Peyer's patch (tissue), 4 donors: ENCODE measurements around the gene RFNG.

Experiments
- CTCF ChIP-seq, 6 experiments: fragments of 450-650 bp in 4 of 6; fragments of 200-600 bp in 2 of 6; sonication (generic) in 1 of 6; IDR thresholded peaks; one replicate each; pipeline ENCODE4 v1.5.1; 2017 to 2019; ENCODE audit warnings: antibody characterized with exemption in 6 of 6, mild to moderate bottlenecking in 3 of 6, moderate library complexity in 1 of 6
- POLR2A ChIP-seq, 2 donors: fragments of 450-650 bp; IDR thresholded peaks; one replicate each; pipeline ENCODE4 v1.5.1; 2017; ENCODE audit warnings: antibody characterized with exemption in 2 of 2, mild to moderate bottlenecking in 2 of 2, moderate library complexity in 2 of 2

GRCh38 chr17:82035488-82035887, 16.1 kb downstream of the RFNG start:
- TF ChIP-seq POLR2A (IDR thresholded peaks at IDR 0.05) (no peak), CTCF (IDR thresholded peaks at IDR 0.05) (no peak)
